ENCODE measurements around the gene DOLPP1.
"Not testable (repeated sequence)": the region's sequence is repeated elsewhere in the genome, so short reads cannot be mapped to it uniquely, and the experiment has no call there.

Gene DOLPP1, protein sequence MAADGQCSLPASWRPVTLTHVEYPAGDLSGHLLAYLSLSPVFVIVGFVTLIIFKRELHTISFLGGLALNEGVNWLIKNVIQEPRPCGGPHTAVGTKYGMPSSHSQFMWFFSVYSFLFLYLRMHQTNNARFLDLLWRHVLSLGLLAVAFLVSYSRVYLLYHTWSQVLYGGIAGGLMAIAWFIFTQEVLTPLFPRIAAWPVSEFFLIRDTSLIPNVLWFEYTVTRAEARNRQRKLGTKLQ

DNA sequence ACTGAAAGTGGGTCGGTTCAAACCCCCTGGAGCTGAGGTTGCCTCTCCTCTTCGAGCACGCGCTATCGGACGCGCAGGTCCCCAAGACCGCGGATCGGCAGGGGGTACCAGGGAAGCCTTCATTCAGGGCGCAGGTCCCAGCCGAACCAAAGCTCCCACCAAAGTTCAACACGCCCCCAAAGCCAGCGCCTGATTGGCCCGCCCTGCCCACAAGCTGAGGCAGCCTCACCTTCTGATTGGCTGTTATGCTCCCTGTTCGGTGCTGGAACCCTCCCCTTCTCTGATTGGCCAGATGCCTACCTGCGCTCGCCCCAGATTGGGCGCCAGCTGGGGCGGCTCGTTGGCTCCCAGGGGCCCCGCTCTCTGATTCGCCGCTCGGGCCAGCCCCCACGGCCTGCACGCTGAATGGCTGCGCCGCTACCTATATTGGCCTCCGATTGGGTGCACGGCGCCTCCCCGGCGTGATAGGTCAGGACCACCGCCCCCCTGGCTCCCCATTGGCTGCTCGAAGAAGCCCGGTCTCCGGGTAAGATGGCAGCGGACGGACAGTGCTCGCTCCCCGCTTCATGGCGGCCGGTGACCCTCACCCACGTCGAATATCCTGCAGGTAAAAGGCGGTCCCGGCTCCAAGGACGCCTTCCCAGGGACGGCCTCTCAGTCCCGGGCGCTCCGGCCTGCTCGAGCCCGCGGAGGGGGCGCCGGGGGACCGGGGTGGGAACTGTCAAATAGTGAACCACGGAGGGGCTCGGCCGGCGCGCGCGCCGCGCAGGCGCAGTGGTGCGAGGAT is at the start of gene DOLPP1:
DOLPP1 (plus strand) TSS at position 511 of the 787 bp plus-strand sequence; CDS start at position 532, 21 bp downstream.
- H3K9ac ChIP-seq = peak within 1 kb of the TSS; percentile 48; the same call in 1 of the 2 replicates
- peak within 1 kb of the TSS; percentile 79 for H2AFZ ChIP-seq (ENCODE audit: low read depth)
- H3K4me1 ChIP-seq (ENCODE audit: low read depth, poor library complexity, severe bottlenecking) = peaks cover 11% of the 10 kb centered on the region
- H3K27me3 ChIP-seq (ENCODE audit: insufficient read depth, low read depth) = no peaks in the 10 kb centered on the region
- H3K27ac ChIP-seq = peak within 1 kb of the TSS; percentile 29; the same call in 1 of the 2 replicates
- no peaks in the 10 kb centered on the region for H4K20me1 ChIP-seq (ENCODE audit: insufficient read depth)
- H3K4me2 ChIP-seq = peak within 1 kb of the TSS; percentile 74
- peak within 1 kb of the TSS; percentile 47 for H3K4me3 ChIP-seq (IDR thresholded peaks at IDR 0.05; ENCODE audit: insufficient read depth, low read depth, low read length)
- TF ChIP-seq, protein P1, sequence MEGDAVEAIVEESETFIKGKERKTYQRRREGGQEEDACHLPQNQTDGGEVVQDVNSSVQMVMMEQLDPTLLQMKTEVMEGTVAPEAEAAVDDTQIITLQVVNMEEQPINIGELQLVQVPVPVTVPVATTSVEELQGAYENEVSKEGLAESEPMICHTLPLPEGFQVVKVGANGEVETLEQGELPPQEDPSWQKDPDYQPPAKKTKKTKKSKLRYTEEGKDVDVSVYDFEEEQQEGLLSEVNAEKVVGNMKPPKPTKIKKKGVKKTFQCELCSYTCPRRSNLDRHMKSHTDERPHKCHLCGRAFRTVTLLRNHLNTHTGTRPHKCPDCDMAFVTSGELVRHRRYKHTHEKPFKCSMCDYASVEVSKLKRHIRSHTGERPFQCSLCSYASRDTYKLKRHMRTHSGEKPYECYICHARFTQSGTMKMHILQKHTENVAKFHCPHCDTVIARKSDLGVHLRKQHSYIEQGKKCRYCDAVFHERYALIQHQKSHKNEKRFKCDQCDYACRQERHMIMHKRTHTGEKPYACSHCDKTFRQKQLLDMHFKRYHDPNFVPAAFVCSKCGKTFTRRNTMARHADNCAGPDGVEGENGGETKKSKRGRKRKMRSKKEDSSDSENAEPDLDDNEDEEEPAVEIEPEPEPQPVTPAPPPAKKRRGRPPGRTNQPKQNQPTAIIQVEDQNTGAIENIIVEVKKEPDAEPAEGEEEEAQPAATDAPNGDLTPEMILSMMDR (conservative IDR thresholded peaks at IDR 0.05; ENCODE audit: low read depth, low read length) = no peak
- no peaks in the 10 kb centered on the region for H3K36me3 ChIP-seq (ENCODE audit: insufficient read depth)
- peaks cover 28% of the 10 kb centered on the region for H3K79me2 ChIP-seq (ENCODE audit: insufficient read depth, low read depth)

DNA sequence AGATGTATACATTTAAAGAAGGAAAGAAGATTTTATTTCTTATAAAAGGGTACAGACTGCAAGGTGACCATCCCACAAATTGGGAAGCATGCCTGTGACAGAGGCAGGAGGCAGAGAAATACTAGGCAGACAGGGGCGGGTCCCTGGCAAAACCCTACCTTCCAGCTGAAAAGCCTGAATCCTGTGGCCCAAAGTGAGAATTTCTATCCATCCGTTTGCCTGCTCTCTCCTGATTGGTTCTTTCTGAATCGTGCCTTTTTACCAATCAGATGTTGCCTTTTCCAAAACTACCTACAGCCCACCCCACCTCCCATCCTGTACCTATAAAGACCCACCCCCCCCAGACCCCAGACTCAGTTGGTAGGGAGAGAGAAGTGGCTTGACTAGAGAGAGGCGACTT is 49.4 kb upstream of the DOLPP1 start:
- Histone ChIP-seq H4K20me1 (ENCODE audit: insufficient read depth) (no peaks in the 10 kb centered on the region), H3K27ac (no peak overlapping the region), H2AFZ (ENCODE audit: low read depth) (no peak overlapping the region), H3K27me3 (ENCODE audit: insufficient read depth, low read depth) (no peaks in the 10 kb centered on the region), H3K36me3 (ENCODE audit: insufficient read depth) (no peaks in the 10 kb centered on the region), H3K79me2 (ENCODE audit: insufficient read depth, low read depth) (peaks cover 13% of the 10 kb centered on the region), H3K9ac (no peak overlapping the region), H3K4me2 (no peak overlapping the region), H3K4me3 (IDR thresholded peaks at IDR 0.05; ENCODE audit: insufficient read depth, low read depth, low read length) (no peak overlapping the region), H3K4me1 (ENCODE audit: low read depth, poor library complexity, severe bottlenecking) (peaks cover 22% of the 10 kb centered on the region)
- TF ChIP-seq, protein P1 (conservative IDR thresholded peaks at IDR 0.05; ENCODE audit: low read depth, low read length) = no peak

DNA sequence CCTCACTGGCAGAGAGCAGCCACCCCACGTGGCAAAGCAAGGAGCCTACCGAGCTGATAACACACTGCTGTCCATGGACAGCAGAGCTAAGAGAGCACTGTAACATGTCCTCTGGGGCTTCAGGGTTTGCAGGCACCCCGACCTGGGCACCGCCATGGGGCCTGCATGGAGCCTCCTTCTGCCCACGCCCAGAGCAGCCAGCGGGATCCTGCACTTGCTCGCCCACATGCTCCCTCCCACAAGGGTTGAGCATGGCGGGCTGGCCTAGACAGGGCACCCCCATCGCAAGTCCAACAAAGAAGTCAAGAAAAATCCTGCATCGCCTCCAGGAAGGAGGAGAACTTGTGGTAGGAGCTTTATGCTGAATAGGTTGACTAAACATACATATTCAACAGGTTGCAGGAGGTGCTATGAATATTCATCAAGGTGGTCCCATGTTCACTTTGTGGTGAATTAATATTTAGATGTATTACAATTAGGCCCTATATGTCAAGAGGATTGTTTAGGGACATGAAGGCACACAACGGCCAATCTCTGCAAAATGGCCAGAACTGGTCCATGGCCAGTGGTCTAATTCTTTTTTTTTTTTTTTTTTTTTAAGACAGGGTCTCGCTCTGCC is 48.3 kb upstream of the DOLPP1 start:
- Histone ChIP-seq H3K9ac (no peak overlapping the region), H3K4me2 (no peak overlapping the region), H4K20me1 (ENCODE audit: insufficient read depth) (no peaks in the 10 kb centered on the region), H3K4me3 (IDR thresholded peaks at IDR 0.05; ENCODE audit: insufficient read depth, low read depth, low read length) (no peak overlapping the region), H3K27ac (no peak overlapping the region), H3K4me1 (ENCODE audit: low read depth, poor library complexity, severe bottlenecking) (peaks cover 22% of the 10 kb centered on the region), H3K27me3 (ENCODE audit: insufficient read depth, low read depth) (no peaks in the 10 kb centered on the region), H2AFZ (ENCODE audit: low read depth) (no peak overlapping the region), H3K79me2 (ENCODE audit: insufficient read depth, low read depth) (peaks cover 8% of the 10 kb centered on the region), H3K36me3 (ENCODE audit: insufficient read depth) (no peaks in the 10 kb centered on the region)
- TF ChIP-seq, protein P1 (conservative IDR thresholded peaks at IDR 0.05; ENCODE audit: low read depth, low read length) = no peak

DNA sequence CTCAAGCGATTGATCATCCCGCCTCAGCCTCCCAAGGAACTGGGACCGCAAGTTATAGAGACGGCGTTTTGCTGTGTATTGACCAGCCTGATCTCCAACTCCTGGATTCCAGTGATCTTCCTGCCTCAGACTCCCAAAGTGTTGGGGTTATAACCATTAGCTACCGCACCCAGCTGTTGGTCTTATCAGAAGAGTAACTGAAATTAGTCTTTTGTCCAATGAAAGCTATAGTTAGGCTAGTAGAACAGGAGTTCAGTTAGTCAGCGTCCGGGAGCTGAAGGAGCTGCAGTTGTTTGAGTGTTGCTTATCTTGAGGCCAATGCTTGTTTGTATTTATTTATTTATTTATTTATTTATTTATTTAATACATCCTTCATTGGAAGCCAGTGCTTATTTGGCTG is 47.7 kb upstream of the DOLPP1 start:
- H3K27me3 ChIP-seq (ENCODE audit: insufficient read depth, low read depth) = no peaks in the 10 kb centered on the region
- H3K27ac ChIP-seq = no peak overlapping the region
- no peak overlapping the region for H3K9ac ChIP-seq
- H3K4me1 ChIP-seq (ENCODE audit: low read depth, poor library complexity, severe bottlenecking) = peaks cover 28% of the 10 kb centered on the region
- H3K4me2 ChIP-seq = no peak overlapping the region
- H3K79me2 ChIP-seq (ENCODE audit: insufficient read depth, low read depth) = peaks cover 11% of the 10 kb centered on the region; the same call in 1 of the 2 replicates
- H2AFZ ChIP-seq (ENCODE audit: low read depth) = no peak overlapping the region
- no peaks in the 10 kb centered on the region for H4K20me1 ChIP-seq (ENCODE audit: insufficient read depth)
- no peak overlapping the region for H3K4me3 ChIP-seq (IDR thresholded peaks at IDR 0.05; ENCODE audit: insufficient read depth, low read depth, low read length)
- TF ChIP-seq, protein P1 (conservative IDR thresholded peaks at IDR 0.05; ENCODE audit: low read depth, low read length) = no peak
- H3K36me3 ChIP-seq (ENCODE audit: insufficient read depth) = no peaks in the 10 kb centered on the region

DNA sequence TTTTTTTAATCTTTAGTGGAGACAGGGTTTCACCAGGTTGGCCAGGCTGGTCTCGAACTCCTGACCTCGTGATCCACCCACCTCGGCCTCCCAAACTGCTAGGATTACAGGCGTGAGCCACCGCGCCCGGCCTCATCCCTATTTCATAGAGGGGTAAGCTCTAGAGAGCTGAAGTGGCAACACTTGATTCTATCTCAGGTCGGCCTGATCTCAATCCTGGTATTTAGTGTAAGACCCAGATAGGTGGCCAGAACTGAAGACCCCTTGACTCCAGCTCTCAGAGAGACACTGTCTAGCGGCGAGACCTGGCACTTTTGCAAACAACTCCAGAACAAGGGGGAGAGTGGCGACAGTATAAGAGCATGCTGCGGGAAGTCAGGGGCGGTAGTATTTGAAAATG is 45.1 kb upstream of the DOLPP1 start:
- Histone ChIP-seq H2AFZ (ENCODE audit: low read depth) (peak overlapping the region; percentile 98), H3K79me2 (ENCODE audit: insufficient read depth, low read depth) (peaks cover 11% of the 10 kb centered on the region; the same call in 1 of the 2 replicates), H3K27ac (0 out of 2 replicates have a peak overlapping the region, but pooled peaks have one; percentile 18), H3K4me2 (peak overlapping the region; percentile 73), H3K4me1 (ENCODE audit: low read depth, poor library complexity, severe bottlenecking) (peaks cover 20% of the 10 kb centered on the region)
- H4K20me1 ChIP-seq (ENCODE audit: insufficient read depth); H3K9ac ChIP-seq; H3K4me3 ChIP-seq (IDR thresholded peaks at IDR 0.05; ENCODE audit: insufficient read depth, low read depth, low read length); H3K27me3 ChIP-seq (ENCODE audit: insufficient read depth, low read depth); H3K36me3 ChIP-seq (ENCODE audit: insufficient read depth): not testable (repeated sequence)

Data from KMS-11 (cell line).